GM19452 (cell line): ENCODE results near the gene INF2.

Experiments
- ATAC-seq: cut with Tn5 transposase; IDR thresholded peaks from one replicate; pipeline ENCODE4 v1.9.1; 2021; ENCODE audit not compliant: unreplicated experiment

The INF2 gene

GRCh38 chr14:104700747-104701217, 11.4 kb downstream of the INF2 start:
- no peak for ATAC-seq

- ATAC-seq = no peak
Measured at GRCh38 chr14:104701383-104702076, 12.1 kb downstream of the INF2 start.

- ATAC-seq = no peak
Measured at GRCh38 chr14:104702106-104702505, 12.7 kb downstream of the INF2 start.

- no peak for ATAC-seq
Measured at GRCh38 chr14:104702673-104703072, 13.3 kb downstream of the INF2 start.

GRCh38 chr14:104703269-104703668, 13.9 kb downstream of the INF2 start:
- ATAC-seq = no peak

- ATAC-seq = no peak
Measured at GRCh38 chr14:104704252-104704651, 14.8 kb downstream of the INF2 start.

GRCh38 chr14:104705340-104706047, 16.1 kb downstream of the INF2 start:
- ATAC-seq = no peak

GRCh38 chr14:104706733-104707607, 17.6 kb downstream of the INF2 start:
- no peak for ATAC-seq

GRCh38 chr14:104707608-104708595, 18.5 kb downstream of the INF2 start:
- no peak for ATAC-seq

GRCh38 chr14:104708606-104709268, 19.3 kb downstream of the INF2 start:
- ATAC-seq = no peak

- no peak for ATAC-seq
Measured at GRCh38 chr14:104709387-104710039, 20.1 kb downstream of the INF2 start.

- no peak for ATAC-seq
Measured at GRCh38 chr14:104710071-104710735, 20.8 kb downstream of the INF2 start.

- ATAC-seq = no peak
Measured at GRCh38 chr14:104712881-104713734, 23.7 kb downstream of the INF2 start.

- ATAC-seq = no peak
Measured at GRCh38 chr14:104714066-104714465, 24.6 kb downstream of the INF2 start.

- ATAC-seq = no peak
Measured at GRCh38 chr14:104714681-104715080, 25.3 kb downstream of the INF2 start.

- no peak for ATAC-seq
Measured at GRCh38 chr14:104715416-104715815, 26.0 kb downstream of the INF2 start.

GRCh38 chr14:104715871-104716270, 26.5 kb downstream of the INF2 start:
- no peak for ATAC-seq

GRCh38 chr14:104717137-104717536, 27.7 kb downstream of the INF2 start:
- no peak for ATAC-seq
